Stimulated activated naive CD4-positive, alpha-beta T cell (primary cell): Measurements from ENCODE around the gene CRHR1.

ENCODE experiments used
- DNase-seq, 6 experiments: peaks; one replicate each; lab custom pipeline; 2025; lab: John Stamatoyannopoulos, UW

The CRHR1 gene

GRCh38 chr17:45758544-45758943, 25.6 kb upstream of the CRHR1 start:
- DNase-seq, result no peak

DNA sequence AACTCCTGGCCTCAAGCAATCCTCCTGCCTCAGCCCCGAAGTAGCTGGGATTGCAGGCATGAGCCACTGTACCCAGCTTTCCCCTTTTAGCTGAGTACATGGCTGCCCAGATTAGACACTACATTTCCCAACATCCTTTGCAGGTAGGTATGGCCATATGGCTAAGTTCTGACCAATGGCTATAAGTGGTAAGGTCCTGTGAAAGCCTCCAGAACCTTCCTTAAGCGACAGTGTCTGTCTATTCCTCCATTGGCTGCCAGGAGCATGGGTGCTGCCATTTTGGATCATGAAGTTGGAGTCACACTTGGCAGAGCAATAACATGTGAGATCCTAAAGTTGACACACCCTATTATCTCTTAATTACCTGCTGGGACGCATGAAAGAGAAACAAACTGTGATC, 24.4 kb upstream of the CRHR1 start:
- no peak for DNase-seq

DNA sequence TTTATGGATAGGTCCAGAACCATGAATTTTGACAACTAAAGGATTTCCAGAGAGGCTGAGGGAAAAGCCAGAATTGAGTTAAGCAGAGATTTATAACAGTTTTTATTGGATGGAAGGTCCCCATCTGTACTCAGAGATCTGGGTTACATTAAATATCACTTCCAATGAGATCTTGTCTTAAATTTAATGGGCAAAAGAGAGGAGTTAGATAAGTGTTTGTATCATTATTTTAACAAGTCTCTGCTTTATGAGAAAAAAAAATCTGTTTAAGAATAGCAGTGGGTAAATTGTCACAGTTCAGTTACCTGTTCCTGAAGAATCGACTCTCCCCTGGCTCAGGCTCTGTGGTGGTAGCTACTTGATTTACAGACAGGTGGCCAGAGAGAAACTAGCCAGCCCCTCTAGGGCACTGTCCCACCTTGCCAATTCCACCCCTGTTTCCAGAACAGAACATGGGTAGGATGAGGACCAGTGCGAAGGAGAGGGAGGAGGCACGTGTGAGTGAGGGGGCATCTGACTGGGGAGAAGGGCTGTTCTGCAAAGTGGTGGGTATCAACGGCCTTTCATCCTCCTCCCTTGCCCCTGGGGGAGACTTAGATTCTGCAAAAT, 22.1 kb upstream of the CRHR1 start:
- DNase-seq, result no peak

GRCh38 chr17:45763182-45763581, 20.9 kb upstream of the CRHR1 start:
- DNase-seq, result no peak

DNA sequence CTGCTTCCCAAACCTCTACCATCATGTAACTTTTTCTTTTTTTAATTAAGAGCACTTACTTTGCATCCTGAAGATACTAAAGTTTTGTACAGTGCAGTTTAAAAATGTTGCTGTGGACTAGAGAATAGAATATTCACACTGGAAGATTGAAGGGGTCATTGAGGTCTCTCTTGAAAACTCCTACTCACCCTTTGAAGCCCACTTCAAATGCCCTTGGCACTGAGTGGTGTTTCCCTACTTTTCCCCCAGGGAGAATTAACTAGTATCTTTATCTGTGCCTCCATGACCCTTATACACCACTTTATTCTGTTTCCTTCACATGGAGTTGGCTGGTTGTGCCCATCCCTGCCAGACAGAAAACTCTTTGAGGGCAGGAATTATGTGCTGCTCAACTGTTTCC, 19.6 kb upstream of the CRHR1 start:
- no peak for DNase-seq

DNA sequence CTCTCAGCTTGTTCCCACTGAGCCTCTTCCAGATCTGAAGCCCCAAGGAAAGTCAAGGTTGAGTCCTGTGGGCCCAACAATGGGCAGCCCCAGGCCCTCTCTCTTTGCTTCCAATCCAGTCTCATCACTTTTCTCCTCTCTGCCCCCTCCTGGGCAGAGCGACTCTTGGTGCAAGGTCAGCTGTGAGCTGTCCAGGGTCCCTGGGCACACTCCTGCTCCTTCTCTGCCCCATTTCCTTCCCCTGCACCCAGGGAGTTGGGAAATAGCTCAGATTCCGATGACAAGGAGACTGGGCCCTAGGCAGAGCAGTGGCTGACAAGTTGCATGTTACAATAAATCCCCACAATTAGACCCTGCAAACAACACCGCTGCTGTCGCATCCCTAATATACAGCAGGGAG, 16.1 kb upstream of the CRHR1 start:
- no peak for DNase-seq

GRCh38 chr17:45770632-45771270, 13.4 kb upstream of the CRHR1 start:
- DNase-seq, result no peak

DNA sequence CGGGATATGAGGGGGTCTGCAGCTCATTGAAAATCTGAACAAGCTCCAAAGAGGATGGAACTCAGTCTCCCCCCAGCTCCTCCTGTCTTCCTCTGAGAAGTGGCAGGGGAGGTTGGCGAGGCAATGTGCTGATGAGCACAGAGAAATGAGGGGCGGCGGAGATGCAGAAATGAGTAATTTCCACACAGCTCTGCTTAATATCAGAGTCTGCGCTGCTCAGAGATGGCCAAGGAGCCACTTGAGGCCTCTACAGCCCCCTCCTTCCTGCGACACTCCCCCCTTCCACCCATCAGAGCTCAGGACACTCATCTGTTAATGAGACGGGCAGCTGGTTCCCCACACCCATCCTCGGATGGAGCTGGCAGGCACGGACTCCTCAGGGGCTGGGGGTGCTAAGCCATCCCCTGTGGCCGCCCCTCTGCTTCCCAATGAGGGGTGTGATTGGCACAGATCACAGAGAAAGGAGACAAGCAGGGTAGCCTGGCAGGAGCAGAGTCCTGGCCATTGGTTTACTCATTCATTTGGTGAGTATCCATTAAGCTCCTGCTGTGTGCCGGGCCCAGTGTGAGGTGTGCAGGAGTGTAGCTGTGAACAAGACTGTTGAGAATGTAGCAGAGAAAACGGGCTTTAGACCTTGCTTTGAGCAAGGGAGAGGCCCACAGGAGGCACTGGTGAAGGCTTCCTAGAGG, 12.7 kb upstream of the CRHR1 start:
- DNase-seq, result no peak

DNA sequence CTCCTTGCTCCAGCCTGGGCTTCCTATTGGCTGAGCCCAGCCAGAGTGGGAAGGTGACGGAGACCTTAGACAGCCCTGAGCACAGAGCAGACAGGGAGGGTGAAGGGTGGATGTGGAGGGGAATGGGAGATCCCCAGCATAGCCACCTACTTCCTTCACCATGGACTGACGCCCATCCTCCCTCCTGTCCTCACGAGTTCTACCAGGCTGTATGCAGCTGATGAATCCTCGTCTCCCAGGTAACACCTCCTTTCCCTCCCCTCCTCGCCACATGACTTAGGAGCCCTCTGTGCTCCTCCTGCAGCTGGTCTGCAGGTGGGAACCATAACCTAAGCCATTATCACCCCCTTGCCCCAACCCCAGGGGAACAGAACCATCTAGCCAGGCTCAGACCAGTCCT, 9.0 kb upstream of the CRHR1 start:
- DNase-seq, result no peak

DNA sequence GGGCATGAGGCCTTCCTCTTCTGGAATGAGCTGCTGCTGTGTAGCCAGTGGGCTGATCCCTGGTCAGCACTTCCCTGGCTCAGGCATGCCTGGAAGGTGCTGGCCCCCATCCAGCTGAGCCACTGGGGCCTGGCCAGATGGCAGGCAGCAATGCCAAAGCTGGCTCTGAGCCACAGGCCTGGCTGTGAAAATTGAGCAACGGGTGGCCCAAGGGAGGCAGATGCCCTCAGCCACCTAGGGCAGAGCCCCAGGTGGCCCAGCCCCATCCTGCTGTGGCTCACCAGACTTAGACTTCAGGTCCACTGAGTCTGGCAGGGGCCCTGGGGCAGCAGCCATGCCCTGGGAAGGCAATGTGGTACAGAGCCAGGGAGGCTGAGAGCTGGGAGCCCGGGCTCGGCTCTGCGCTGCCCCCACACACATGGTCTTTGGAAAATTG, 8.5 kb upstream of the CRHR1 start:
- DNase-seq, result no peak

DNA sequence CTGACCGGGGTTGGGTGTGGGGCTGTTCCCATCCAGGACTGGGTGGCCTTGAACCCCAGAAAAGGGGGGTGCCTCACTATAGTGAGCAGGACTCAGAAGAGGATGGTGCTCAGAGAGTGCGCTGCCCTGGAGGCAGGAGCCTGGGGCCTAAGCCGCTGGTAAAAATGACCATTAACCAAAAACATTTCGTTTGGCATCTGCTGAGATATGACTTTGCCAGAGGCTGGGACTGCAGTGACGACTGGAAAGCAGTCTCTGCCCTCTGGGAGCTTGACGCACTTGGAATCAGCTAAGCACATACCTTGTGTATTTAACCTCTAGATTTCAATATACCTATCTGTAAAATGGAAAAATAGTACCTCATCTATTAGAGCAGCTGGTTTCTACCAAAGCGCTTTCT, 7.2 kb upstream of the CRHR1 start:
- DNase-seq, result no peak

DNA sequence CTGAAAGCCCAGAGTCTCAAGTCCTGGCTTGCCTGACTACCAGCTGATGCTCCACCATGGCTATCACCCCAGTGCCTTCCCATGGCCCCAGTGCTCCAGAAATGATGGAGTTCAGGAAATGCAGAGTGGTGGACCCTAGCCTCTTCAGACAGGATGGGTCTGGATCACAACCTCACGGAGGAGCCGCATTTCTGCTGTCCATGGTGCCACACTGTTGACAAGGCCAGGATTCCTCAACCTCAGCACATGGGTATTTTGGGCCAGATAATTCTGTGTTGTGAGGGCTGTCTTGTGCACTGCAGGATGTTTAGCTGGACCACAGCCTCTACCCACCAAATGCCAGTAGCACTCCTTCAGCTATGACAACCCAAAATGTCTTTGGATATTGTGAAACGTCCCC, 6.7 kb upstream of the CRHR1 start:
- no peak for DNase-seq

DNA sequence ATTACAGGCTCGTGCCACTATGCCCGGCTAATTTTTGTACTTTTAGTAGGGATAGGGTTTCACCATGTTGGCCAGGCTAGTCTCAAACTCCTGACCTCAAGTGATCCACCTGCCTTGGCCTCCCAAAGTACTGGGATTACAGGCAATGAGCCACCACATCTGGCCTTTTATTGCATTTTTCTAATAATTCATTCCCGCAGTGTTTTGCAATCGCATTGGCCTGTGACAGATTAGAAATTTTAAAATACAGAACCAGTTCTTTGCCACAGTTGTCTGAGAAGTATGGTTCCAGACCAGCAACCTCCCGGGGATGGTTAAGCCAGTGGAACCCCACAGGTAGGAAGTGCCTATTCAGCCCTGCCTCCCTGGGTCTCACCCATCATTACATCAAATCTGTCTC, 3.2 kb upstream of the CRHR1 start:
- no peak for DNase-seq

GRCh38 chr17:45782889-45783592, 1.1 kb upstream of the CRHR1 start:
- peak in 2 of 6 experiments; percentile 4 for DNase-seq

- no peak for DNase-seq
Observed at GRCh38 chr17:45783593-45784292, 377 bp upstream of the CRHR1 start.

GRCh38 chr17:45784741-45785479, 790 bp downstream of the CRHR1 start:
- peak in 3 of 6 experiments; percentile 4 to 33 (median 28) for DNase-seq

DNA sequence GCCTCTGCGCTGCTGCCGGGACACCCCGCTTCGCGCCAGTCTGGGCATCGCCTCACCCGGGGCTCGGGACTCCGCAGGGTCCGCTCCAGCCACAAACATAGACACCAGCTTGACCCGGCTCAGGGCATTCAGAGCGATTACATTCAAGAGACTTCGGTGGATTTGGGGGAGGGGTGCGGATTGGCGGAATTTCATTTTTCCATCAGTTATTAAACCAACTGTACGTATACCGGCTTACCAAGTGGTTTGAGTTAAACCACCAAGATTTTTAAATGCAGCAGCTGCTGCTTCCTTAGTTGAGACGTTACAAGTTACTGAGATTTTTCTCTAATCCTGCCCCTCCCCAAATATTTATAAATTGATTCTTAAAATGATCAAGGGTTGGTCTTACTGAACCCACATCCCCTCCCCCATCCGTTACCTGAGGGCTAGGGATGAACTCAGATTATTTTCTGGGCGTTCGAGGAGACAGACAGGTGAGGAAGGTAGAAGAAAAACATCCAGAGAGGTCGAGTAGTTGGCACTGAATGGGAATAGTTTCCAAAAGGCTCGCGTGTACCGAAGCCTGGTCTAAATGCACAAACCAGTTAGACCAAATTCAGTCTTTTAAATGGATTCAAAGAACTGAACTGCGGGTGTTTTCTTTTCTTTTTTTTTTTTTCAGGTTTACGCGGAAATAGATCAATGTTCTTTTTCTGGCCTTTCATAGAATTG, 1.5 kb downstream of the CRHR1 start:
- DNase-seq, result peak in 1 of 6 experiments; percentile 6

GRCh38 chr17:45786349-45786748, 2.2 kb downstream of the CRHR1 start:
- DNase-seq, result no peak

DNA sequence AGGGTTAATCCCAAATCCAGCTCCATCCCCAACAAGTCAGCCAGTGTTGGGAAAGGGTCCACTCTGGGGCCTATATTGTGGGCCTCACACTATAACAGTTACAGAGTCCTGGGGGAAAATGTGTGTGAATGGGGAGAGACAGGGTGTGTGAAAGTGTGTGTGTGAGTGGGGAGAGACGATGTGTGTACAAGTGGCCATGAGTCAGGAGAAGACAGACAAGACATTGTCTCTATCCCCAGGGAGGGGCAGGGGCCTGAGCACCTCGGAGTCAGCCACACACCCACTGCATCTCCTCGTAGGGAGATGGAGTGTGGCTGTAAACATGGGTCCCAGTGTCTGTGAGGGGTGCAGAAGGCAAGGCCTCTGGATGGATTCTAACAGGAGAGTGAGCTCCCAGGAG, 2.9 kb downstream of the CRHR1 start:
- DNase-seq, result no peak

- DNase-seq, result no peak
Observed at GRCh38 chr17:45787656-45788055, 3.5 kb downstream of the CRHR1 start.

DNA sequence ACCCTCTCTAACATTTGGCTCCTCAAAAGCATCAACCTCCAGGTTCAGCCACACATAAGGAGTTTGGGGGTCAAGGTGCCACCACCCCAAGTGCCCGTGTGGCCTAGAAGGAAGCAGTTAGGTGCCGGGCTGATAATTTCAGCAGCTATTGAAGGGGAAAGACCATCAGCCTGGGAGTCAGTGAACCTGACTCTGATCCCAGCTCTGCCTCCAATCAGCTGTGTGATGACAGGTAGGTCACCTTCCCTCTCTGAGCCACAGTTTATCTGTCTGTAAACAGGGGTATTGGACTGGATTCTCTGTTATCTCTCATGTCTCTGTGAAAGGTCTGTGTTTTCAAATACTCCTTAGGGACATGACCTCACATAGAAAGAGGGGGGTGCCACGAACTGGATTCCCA, 3.9 kb downstream of the CRHR1 start:
- no peak for DNase-seq
